ENCODE measurements around the gene HAP1. TPM values are rescaled to one million over a fixed set of nuclear protein-coding genes. Genes with fewer than 3 reads are reported as not detected.

The HAP1 gene
- polyA plus RNA-seq, 1 experiment = 0.04 TPM

DNA sequence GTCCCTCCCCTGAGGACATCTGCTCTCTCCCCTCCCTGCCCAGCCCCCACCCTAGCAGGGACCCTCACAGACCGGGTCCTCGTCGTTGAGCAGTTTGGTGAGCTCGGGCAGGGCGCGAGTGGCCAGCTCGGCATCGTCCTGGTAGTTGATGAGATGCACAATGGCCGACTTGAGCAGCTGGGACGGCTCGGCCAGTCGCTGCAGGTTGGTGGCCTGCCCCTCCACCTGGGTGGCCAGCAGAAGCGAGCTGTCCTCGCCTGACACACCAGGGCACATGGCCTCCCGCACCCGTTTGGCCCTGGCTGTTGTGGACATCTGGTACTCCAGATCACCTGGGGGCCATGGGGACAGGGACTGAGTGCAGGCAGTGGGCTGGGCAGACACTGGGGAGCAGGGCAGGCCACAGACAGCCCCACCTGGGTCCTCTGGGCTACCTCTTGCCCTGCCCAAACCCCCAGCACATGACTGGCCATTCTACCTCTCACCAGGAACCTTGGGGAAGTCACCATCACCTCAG, 35.0 kb upstream of the HAP1 start:
- Histone ChIP-seq H3K27me3 (ENCODE audit: control insufficient read depth, insufficient read depth, low read length) (no peaks in the 10 kb centered on the region), H3K27ac (ENCODE audit: low read depth, low read length) (no peak overlapping the region), H3K9me3 (ENCODE audit: control insufficient read depth, insufficient read depth, low read length) (no peaks in the 10 kb centered on the region; the same call in 1 of the 2 replicates), H3K4me3 (ENCODE audit: low read depth, low read length) (no peak overlapping the region)
- TF ChIP-seq, protein P1, sequence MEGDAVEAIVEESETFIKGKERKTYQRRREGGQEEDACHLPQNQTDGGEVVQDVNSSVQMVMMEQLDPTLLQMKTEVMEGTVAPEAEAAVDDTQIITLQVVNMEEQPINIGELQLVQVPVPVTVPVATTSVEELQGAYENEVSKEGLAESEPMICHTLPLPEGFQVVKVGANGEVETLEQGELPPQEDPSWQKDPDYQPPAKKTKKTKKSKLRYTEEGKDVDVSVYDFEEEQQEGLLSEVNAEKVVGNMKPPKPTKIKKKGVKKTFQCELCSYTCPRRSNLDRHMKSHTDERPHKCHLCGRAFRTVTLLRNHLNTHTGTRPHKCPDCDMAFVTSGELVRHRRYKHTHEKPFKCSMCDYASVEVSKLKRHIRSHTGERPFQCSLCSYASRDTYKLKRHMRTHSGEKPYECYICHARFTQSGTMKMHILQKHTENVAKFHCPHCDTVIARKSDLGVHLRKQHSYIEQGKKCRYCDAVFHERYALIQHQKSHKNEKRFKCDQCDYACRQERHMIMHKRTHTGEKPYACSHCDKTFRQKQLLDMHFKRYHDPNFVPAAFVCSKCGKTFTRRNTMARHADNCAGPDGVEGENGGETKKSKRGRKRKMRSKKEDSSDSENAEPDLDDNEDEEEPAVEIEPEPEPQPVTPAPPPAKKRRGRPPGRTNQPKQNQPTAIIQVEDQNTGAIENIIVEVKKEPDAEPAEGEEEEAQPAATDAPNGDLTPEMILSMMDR (IDR thresholded peaks at IDR 0.05; ENCODE audit: low read depth, low read length) = no peak
- ChIA-PET POLR2A (no interaction called here), CTCF (no interaction called here)
- DNase-seq (ENCODE audit: low read depth, low spot score) = no peak

GRCh38 chr17:41768682-41769288, 34.3 kb upstream of the HAP1 start:
- no peak overlapping the region for H3K27ac ChIP-seq (ENCODE audit: low read depth, low read length)
- DNase-seq (ENCODE audit: low read depth, low spot score) = no peak
- H3K27me3 ChIP-seq (ENCODE audit: control insufficient read depth, insufficient read depth, low read length) = no peaks in the 10 kb centered on the region
- POLR2A ChIA-PET = interaction anchor here (0.7 kb wide), 1 partner anchor 55 kb away, joined by 4 read pairs; no protein-coding TSS in a partner anchor
- H3K4me3 ChIP-seq (ENCODE audit: low read depth, low read length) = no peak overlapping the region
- H3K9me3 ChIP-seq (ENCODE audit: control insufficient read depth, insufficient read depth, low read length) = no peaks in the 10 kb centered on the region; the same call in 1 of the 2 replicates
- CTCF ChIA-PET = no interaction called here
- TF ChIP-seq, protein P1 (IDR thresholded peaks at IDR 0.05; ENCODE audit: low read depth, low read length) = no peak

DNA sequence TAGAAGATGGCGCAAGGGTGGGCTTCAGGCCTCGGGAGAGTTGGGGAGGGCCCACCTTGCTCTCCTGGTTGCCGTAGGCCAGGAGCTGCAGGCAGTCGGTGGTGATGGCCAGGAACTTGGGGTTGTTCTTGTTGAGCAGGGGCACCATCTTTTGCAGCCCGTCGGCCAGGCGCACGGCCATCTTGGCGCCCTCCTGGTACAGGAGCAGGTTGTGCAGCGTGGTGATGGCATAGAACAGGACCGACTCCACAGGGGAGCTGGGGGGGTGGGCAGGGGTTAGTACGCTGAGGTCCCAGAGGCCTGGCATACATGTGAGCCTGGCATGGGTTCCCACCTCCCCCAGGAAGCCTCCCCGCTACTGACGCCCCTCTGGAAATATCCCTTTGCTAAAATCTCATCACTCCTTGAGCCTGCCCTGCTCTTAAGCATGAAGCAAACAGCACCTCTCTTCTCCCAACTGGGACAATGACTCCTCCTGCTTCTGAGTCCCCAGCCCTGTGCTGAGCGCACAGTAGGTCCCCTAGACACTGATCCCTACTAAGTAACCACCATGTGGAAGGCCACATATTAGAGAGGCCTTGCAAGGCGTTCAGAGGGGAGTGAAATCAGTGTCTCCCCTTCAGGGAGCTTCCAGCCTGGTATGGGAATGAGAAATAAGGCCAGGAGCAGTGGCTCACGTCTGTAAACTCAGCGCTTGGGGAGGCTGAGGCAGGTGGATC, 33.0 kb upstream of the HAP1 start:
- H3K9me3 ChIP-seq (ENCODE audit: control insufficient read depth, insufficient read depth, low read length) = no peaks in the 10 kb centered on the region; the same call in 1 of the 2 replicates
- H3K4me3 ChIP-seq (ENCODE audit: low read depth, low read length) = no peak overlapping the region
- DNase-seq (ENCODE audit: low read depth, low spot score) = no peak
- TF ChIP-seq, protein P1 (IDR thresholded peaks at IDR 0.05; ENCODE audit: low read depth, low read length) = no peak
- H3K27me3 ChIP-seq (ENCODE audit: control insufficient read depth, insufficient read depth, low read length) = no peaks in the 10 kb centered on the region
- CTCF ChIA-PET = no interaction called here
- H3K27ac ChIP-seq (ENCODE audit: low read depth, low read length) = no peak overlapping the region
- POLR2A ChIA-PET = no interaction called here

DNA sequence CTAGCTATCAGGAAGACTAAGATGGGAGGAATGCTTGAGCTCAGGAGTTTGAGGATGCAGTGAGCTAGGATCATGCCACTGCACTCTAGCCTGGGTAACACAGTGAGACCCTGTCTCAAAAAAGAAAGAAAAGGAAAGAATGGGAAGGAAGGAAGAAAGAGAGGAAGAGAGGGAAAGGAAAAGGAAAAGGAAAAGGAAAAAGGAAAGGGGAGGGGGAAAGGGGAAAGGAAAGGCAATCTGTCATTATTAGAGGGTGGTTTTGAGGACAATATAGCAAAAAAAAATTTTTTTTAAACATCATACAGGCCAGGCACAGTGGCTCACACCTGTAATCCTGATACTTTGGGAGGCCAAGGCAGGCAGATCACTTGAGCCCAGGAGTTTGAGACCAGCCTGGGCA, 31.7 kb upstream of the HAP1 start:
- no peak for DNase-seq (ENCODE audit: low read depth, low spot score)
- ChIA-PET CTCF (interaction anchor here (0.6 kb wide), 1 partner anchor 189 kb away, joined by 3 read pairs; no protein-coding TSS in a partner anchor), POLR2A (interaction anchor here (1.1 kb wide), 1 partner anchor 12 kb away, joined by 3 read pairs; no protein-coding TSS in a partner anchor)
- Histone ChIP-seq H3K27me3 (ENCODE audit: control insufficient read depth, insufficient read depth, low read length) (no peaks in the 10 kb centered on the region), H3K4me3 (ENCODE audit: low read depth, low read length) (no peak overlapping the region), H3K27ac (ENCODE audit: low read depth, low read length) (no peak overlapping the region), H3K9me3 (ENCODE audit: control insufficient read depth, insufficient read depth, low read length) (no peaks in the 10 kb centered on the region; the same call in 1 of the 2 replicates)
- TF ChIP-seq, protein P1 (IDR thresholded peaks at IDR 0.05; ENCODE audit: low read depth, low read length) = no peak

GRCh38 chr17:41763327-41763726, 28.9 kb upstream of the HAP1 start:
- no peak for DNase-seq (ENCODE audit: low read depth, low spot score)
- H3K4me3 ChIP-seq (ENCODE audit: low read depth, low read length) = no peak overlapping the region

More at GRCh38 chr17:41763327-41763726, 28.9 kb upstream of the HAP1 start:
- Histone ChIP-seq H3K9me3 (ENCODE audit: control insufficient read depth, insufficient read depth, low read length) (no peaks in the 10 kb centered on the region; the same call in 1 of the 2 replicates), H3K27ac (ENCODE audit: low read depth, low read length) (no peak overlapping the region), H3K27me3 (ENCODE audit: control insufficient read depth, insufficient read depth, low read length) (no peaks in the 10 kb centered on the region)
- TF ChIP-seq, protein P1 (IDR thresholded peaks at IDR 0.05; ENCODE audit: low read depth, low read length) = no peak
- ChIA-PET CTCF (interaction anchor here (1.2 kb wide), 1 partner anchor 26 kb away, joined by 3 read pairs; no protein-coding TSS in a partner anchor), POLR2A (no interaction called here)
